GM19397 (cell line): ENCODE results near the gene SLC5A1.

Source experiments
- ATAC-seq: cut with Tn5 transposase; IDR thresholded peaks from one replicate; pipeline ENCODE4 v1.9.1; 2021; ENCODE audit warnings: mild to moderate bottlenecking, moderate library complexity; ENCODE audit not compliant: unreplicated experiment

Gene SLC5A1

GRCh38 chr22:32042924-32043323 lies at the start of gene SLC5A1:
SLC5A1 (plus strand) TSS chr22:32043261; CDS start chr22:32043282, 21 bp downstream.
- ATAC-seq: no peak

DNA sequence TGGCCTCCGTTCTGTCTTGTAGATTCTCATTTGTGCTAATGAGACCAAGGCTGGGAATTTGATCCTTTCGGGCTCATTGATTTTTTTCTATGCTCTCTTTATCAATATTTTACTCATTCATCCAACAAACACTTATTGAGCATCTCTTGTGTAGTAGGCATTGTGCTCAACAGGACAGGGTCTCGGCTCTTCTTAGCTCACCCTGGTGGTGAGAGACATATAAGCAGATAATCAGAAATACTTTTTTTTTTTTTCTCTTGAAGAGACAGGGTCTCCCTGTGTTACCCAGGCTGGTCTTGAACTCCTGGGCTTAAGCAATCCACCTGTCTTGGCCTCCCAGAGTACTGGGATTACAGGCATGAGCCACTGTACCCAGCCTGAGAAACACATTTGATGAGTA lies 48.0 kb upstream of the SLC5A1 start:
- ATAC-seq: no peak

DNA sequence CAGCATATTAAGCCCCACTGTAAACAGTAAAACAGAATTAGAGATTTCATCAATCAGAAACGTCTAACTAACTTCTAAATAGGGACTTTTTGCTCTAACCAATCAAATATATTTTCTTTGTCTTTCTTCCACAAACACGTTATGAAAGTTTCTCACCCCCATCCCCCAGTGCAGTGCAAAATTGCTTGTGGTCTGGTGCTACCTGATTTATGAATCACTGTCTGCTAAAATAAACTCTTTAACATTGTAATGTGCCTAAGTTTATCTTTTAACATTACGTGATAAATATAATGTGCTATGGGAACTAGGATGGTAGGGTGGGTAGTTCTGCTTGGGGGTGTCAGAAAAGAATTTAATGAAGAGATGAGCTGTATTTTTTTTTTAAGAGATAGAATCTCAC lies 47.3 kb upstream of the SLC5A1 start:
- no peak for ATAC-seq

DNA sequence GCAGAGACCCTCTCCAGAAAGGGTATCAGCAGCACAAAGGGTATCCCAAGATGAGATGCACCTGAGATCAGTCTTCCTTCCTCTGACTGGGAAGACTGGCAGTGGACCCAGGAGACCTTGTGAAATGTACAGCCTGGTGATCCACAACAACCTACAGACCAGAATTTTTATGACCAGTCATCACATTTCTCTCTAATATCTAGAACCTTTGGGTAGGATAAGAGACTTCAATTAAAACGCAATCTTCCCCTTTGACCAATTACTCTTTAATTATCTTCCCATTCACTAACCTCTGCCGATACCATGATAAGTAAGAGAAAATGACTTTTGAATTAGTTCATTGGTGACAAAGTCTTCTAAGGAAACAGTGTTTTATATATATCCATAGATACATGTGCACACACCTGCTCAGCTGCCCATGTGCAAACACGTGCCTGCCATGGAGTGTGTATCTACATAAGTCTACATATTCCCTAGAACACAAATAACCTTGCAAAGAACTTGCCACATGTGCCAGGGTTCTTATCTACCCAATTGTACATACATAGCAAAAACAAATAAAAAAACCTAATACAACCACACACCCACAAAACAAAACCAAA lies 44.2 kb upstream of the SLC5A1 start:
- ATAC-seq: no peak

- no peak for ATAC-seq
These were observed 42.9 kb upstream of the SLC5A1 start for GRCh38 chr22:32000181-32000580.

- no peak for ATAC-seq
These were observed 37.6 kb upstream of the SLC5A1 start for GRCh38 chr22:32005453-32005852.

DNA sequence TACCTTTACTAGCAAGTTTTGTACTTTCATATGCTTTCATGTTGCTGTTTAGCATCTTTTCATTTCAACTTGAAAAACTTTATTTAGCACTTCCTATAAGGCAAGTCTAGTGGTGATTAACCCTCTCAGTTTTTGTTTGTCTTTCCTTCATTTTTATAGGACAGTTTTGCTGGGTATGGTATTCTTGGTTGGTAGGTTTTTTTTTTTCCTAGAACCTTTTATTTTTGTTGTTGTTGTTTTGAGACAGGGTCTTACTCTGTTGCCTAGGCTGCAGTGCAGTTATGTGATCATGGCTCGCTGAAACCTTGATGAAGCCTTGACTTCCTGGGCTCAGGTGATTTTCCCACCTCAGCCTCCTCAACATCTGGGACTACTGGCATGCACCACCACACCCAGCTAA lies 29.9 kb upstream of the SLC5A1 start:
- no peak for ATAC-seq

- no peak for ATAC-seq
These were observed 27.0 kb upstream of the SLC5A1 start for GRCh38 chr22:32016081-32016480.

DNA sequence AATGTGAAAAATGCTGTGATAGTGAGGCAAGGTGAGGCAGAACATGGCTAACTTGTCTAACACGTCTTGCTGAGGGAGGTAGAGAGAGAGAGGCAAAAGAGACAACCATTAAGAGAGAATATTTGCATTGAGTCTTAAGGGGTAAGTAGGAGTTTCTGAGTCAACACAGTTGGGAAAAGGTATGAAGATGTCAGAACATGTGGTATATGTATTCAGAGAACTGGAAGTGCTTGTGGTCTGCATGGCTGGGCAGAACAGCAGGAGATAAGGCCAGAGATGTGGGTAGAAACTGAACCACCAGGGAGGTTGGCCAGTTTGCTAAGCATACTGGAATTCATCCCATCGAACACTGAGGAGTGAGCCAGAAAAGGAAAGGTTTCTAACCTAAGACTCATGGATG lies 25.0 kb upstream of the SLC5A1 start:
- no peak for ATAC-seq

- ATAC-seq: no peak
These were observed 22.9 kb upstream of the SLC5A1 start for GRCh38 chr22:32020117-32020516.

GRCh38 chr22:32021716-32022115 lies 21.3 kb upstream of the SLC5A1 start:
- no peak for ATAC-seq

- no peak for ATAC-seq
These were observed 19.7 kb upstream of the SLC5A1 start for GRCh38 chr22:32023251-32023827.

DNA sequence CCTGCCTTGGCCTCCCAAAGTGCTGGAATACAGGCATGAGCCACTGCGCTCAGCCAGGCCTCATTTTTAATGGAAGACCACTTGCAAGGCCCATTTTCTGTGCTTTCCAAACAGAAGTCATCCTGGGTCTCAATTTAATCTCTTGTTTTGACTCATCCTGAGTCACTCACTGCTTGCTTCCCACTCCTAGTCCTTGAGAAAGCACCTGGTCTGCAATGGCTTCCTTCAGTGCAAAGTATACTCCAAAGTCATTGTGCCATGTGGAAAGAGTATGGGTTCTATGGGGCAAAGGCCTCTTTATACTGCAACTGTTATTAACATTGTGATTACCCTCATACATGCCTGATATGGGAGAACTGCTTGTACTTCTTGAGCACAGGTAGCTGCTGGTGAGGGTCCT lies 18.3 kb upstream of the SLC5A1 start:
- no peak for ATAC-seq

- ATAC-seq: no peak
These were observed 12.4 kb upstream of the SLC5A1 start for GRCh38 chr22:32030518-32031247.

- no peak for ATAC-seq
These were observed 11.6 kb upstream of the SLC5A1 start for GRCh38 chr22:32031466-32031865.

GRCh38 chr22:32034275-32034674 lies 8.8 kb upstream of the SLC5A1 start:
- no peak for ATAC-seq

DNA sequence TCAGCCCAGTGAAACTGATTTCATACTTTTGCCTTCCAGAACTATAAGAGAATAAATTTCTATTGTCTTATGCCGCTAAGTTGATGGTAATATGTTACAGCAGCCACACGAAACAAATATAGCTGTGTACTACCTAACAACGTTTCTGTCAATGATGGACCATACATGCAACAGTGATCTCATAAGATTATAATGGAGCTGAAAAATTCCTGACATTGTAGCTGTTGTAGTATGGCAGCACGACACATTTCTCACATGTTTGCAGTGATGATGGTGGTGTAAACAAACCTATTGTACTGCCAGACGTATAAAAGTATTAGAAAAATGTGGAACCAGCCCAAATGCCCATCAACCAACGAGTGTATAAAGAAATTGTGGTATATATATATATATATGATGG lies 5.8 kb upstream of the SLC5A1 start:
- ATAC-seq: no peak

DNA sequence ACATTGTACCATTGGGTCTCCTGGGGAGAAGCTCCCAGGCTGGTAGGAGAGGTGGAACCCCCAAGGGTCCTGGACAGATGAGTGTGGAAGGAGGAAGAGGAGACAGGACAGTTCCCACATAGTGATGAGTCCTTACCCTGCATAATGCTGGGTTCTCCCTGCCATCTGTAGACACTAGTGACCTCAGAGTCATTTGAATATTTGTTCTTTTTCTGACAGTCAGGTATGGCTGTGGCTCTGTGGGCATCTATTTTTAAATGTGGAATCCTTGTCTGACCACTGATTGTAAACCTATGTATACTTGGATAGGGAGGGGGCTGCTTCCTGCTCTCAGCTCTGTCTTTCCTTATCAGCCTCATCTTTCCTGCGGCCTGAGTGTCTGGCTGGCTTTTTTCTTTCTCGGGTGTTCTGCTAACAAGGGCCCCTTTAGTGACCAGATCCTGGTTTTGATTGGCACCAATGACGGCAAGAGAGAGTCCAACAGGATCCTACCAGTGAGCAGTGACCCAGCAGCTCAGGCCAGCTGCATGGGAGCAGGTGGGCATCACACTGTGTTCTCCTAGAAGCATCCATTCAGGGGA lies 2.6 kb upstream of the SLC5A1 start:
- no peak for ATAC-seq

DNA sequence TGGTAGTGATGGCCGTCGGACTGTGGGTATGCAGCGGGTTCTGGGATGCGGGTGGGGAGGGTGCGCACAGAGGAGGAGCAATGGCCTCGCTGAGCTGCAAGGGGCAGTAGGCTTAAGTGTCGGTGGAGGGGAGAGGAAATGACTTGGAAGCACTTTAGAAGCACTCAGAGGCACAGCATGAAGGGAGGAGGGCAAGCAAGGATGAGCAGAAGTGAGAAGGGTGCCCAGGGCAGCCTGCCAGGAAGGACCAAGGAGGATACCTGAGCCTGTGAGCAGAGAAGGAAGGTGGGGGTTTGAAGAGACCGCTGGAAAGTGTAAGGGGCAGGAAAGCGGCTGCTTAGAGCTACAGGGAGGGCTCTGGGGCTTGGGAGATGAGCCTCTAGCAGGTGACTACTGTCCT lies 330 bp downstream of the SLC5A1 start:
- no peak for ATAC-seq

DNA sequence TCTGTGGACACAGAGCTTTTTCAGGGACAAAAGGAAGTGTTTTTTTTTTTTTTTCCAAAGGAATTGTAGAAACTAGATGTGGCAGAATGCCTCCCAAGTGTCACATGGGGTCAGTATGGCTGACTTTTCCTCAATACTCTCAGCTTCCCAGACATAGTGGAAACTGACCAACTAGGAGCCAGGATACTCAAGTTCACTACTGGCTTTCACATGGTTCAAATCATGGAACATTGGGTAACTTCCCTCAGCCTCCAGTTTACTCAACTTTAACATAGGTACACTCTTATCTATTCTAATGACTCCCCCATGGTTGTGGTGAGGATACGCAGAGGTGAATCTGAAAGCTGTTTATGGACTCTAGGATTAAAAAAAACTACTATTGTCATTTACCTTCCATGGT lies 1.4 kb downstream of the SLC5A1 start:
- no peak for ATAC-seq

DNA sequence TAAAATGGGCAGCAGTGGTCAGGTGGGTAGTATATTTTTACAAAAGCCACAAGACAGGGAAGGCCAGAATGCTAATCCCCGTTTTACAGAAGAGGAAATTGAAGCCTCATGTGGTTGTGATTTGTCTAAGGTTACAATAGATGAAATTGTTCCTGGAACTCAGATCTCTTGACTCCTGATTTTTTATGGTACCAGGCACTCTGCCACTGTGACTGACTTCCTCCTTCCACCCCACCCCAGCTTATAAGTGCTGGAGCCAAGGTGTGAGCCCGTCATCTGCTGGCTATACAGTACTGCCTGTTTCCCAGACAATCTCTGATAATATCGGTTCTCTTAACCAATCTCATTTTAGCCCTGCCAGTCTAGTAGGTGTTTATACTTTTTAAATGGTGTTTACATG lies 1.9 kb downstream of the SLC5A1 start:
- no peak for ATAC-seq

DNA sequence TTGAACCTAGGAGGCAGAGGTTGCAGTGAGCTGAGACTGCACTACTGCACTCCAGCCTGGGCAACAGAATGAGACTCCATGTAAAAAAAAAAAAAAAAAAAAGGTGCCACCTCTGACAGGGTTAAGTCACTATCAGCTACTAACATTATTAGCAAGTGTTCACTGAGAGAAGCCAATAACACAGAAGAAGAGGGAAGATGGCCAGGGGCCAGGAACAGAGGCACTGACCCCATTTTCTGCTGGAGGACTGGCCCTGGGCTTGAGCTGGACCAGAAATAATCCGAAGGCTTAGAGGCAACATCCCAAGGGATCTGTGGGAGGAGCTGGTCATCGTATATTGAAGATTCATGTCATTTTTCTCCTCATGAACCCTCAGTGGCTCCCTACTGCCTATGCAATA lies 5.0 kb downstream of the SLC5A1 start:
- ATAC-seq: no peak
